ENCODE results near the gene APBB2. TPM values are rescaled to one million over a fixed set of nuclear protein-coding genes. Genes with fewer than 3 reads are reported as not detected.

Gene APBB2
- total and polyA plus RNA-seq, 2 of the 4 experiments (the other 2 are of a cell fraction) = 47.9 to 75.5 TPM

- TF ChIP-seq CHD1 (IDR thresholded peaks at IDR 0.05; ENCODE audit: low read depth, low read length) (no peak), SMC3 (IDR thresholded peaks at IDR 0.05; ENCODE audit: low read depth, low read length) (no peak), RFX5 (IDR thresholded peaks at IDR 0.05; ENCODE audit: low read depth, low read length) (no peak)
These were observed 71.7 kb downstream of the APBB2 start (continued) for GRCh38 chr4:41142376-41143310.

GRCh38 chr4:41141900-41142299, 72.4 kb downstream of the APBB2 start:
- Histone ChIP-seq H2AK9ac (replicated peaks; ENCODE audit: low read depth, low read length, poor library complexity) (no peak overlapping the region), H3K4me3 (ENCODE audit: insufficient read depth, low read depth, low read length) (no peak overlapping the region), H3K9ac (ENCODE audit: low read depth, low read length) (no peak overlapping the region), H3K4me2 (ENCODE audit: low read depth, low read length) (no peak overlapping the region), H4K91ac (ENCODE audit: insufficient read depth, low read depth, low read length) (no peak overlapping the region; the same call in 1 of the 2 replicates), H3K56ac (ENCODE audit: extremely low read depth, insufficient read depth, low read length) (no peak overlapping the region), H3K4ac (ENCODE audit: low read depth, low read length) (peak overlapping the region; percentile 66; the same call in 1 of the 2 replicates), H3K14ac (replicated peaks; ENCODE audit: low read depth, low read length) (peak overlapping the region; percentile 89; the same call in 1 of the 2 replicates), H3K9me3 (ENCODE audit: control insufficient read depth, insufficient read depth, low read length) (no peaks in the 10 kb centered on the region), H2AFZ (replicated peaks; ENCODE audit: low read length, poor library complexity) (no peak overlapping the region), H2BK5ac (ENCODE audit: low read depth, low read length, poor library complexity, severe bottlenecking) (peak overlapping the region; percentile 97), H2BK15ac (ENCODE audit: low read depth, low read length) (0 out of 3 replicates have a peak overlapping the region, but pooled peaks have one; percentile 86), H4K8ac (ENCODE audit: low read depth in 2 of 2, low read length in 2 of 2) (0 out of 4 replicates have a peak overlapping the region, but pooled peaks of 1 of the 2 experiments have one; percentile 14), H2BK120ac (ENCODE audit: low read depth, low read length) (peak overlapping the region; percentile 95; the same call in 1 of the 2 replicates), H3K9me1 (ENCODE audit: insufficient read depth, low read length) (peaks cover 17% of the 10 kb centered on the region), H3K79me1 (ENCODE audit: low read depth in 1 of 2, low read length in 2 of 2) (peaks cover 37 to 56% of the 10 kb centered on the region in 2 experiments), H3K27me3 (ENCODE audit: control insufficient read depth, insufficient read depth, low read length) (no peaks in the 10 kb centered on the region), H3K36me3 (ENCODE audit: control insufficient read depth, insufficient read depth, low read length) (no peaks in the 10 kb centered on the region), H4K5ac (ENCODE audit: low read depth, low read length) (no peak overlapping the region), H2AK5ac (ENCODE audit: low read depth, low read length) (peak overlapping the region; percentile 37; the same call in 1 of the 2 replicates), H3K18ac (ENCODE audit: low read depth, low read length) (no peak overlapping the region), H3K27ac (ENCODE audit: insufficient read depth, low read length) (no peak overlapping the region), H3K4me1 (ENCODE audit: control insufficient read depth, insufficient read depth, low read length) (peaks cover 28% of the 10 kb centered on the region), H3K23ac (ENCODE audit: low read depth, low read length) (peak overlapping the region; percentile 87), H4K20me1 (ENCODE audit: insufficient read depth, low read length) (no peaks in the 10 kb centered on the region), H2BK20ac (ENCODE audit: low read depth, low read length) (peak overlapping the region; percentile 91; the same call in 1 of the 2 replicates)
- peak; percentile 34 for ATAC-seq (ENCODE audit: low read depth)
- intact Hi-C loops (cut with micrococcal nuclease) = loop anchor here (5.0 to 10.0 kb wide), 2 partner anchors 35 to 217 kb away; no protein-coding TSS in a partner anchor
- ChIA-PET CTCF (no interaction called here), POLR2A (ENCODE audit: unreplicated experiment) (no interaction called here)
- DNase-seq = peak; percentile 86
- TF ChIP-seq RFX5 (IDR thresholded peaks at IDR 0.05; ENCODE audit: low read depth, low read length) = no peak
- no peak for TF ChIP-seq SMC3 (IDR thresholded peaks at IDR 0.05; ENCODE audit: low read depth, low read length)
- TF ChIP-seq MAFK (IDR thresholded peaks at IDR 0.05; ENCODE audit: low read depth, low read length) = no peak
- TF ChIP-seq BHLHE40 (IDR thresholded peaks at IDR 0.05; ENCODE audit: low read depth, low read length) = no peak
- no peak for TF ChIP-seq MAZ (IDR thresholded peaks at IDR 0.05; ENCODE audit: borderline replicate concordance, low read depth, low read length)
- no peak for TF ChIP-seq ELK1 (IDR thresholded peaks at IDR 0.05; ENCODE audit: borderline replicate concordance, low read depth, low read length)
- no peak for TF ChIP-seq RAD21 (IDR thresholded peaks at IDR 0.05; ENCODE audit: low read length)
- no peak for TF ChIP-seq RCOR1 (IDR thresholded peaks at IDR 0.05; ENCODE audit: insufficient replicate concordance, low read length)
- TF ChIP-seq CTCF (conservative IDR thresholded peaks at IDR 0.05; ENCODE audit: low read depth, low read length) = no peak
- dilution Hi-C loops (cut with HindIII; ENCODE audit: low sequenced_read_pairs, unreplicated experiment) = no loop called here
- WGBS, 2 experiments (ENCODE audit: extremely low coverage in 2 of 2, insufficient read length in 1 of 2) = no CpG with 5 or more reads among the region's 1 CpG
- in situ Hi-C loops (cut with MboI; ENCODE audit: low sequenced_read_pairs) = no loop called here
- BruUV-seq (replicated peaks) = no TSS peak

Measured in IMR-90 (cell line).